Loucy (cell line): ENCODE results near the gene CDH4.

Source experiments
- H2AFZ ChIP-seq: fragments of 200-600 bp; sonication (generic); 2 replicates; pipeline ENCODE4 v1.6.0; 2016; ENCODE audit warnings: antibody characterized with exemption, mild to moderate bottlenecking, low read length, moderate library complexity
- H3F3A ChIP-seq: fragments of 200-600 bp; 2 replicates; pipeline ENCODE4 v1.6.0; 2016; ENCODE audit warnings: antibody characterized with exemption, low read depth, mild to moderate bottlenecking
- H3K27me3 ChIP-seq: fragments of 200-600 bp; sonication (generic); 2 replicates; pipeline ENCODE4 v1.6.1; 2014; ENCODE audit warnings: low read length, mild to moderate bottlenecking; ENCODE audit not compliant: insufficient read depth, poor library complexity, severe bottlenecking
- H3K36me3 ChIP-seq: fragments of 200-600 bp; sonication (generic); 2 replicates; pipeline ENCODE4 v1.6.1; 2016; ENCODE audit warnings: low read length; ENCODE audit not compliant: insufficient read depth
- H3K4me1 ChIP-seq: fragments of 200-600 bp; sonication (generic); 2 replicates; pipeline ENCODE4 v1.5.1; 2014; ENCODE audit warnings: low read length, mild to moderate bottlenecking; ENCODE audit not compliant: insufficient read depth, poor library complexity, severe bottlenecking
- H3K4me2 ChIP-seq: fragments of 200-600 bp; sonication (generic); 2 replicates; pipeline ENCODE4 v1.6.0; 2014; ENCODE audit warnings: antibody characterized with exemption, low read length, low read depth, mild to moderate bottlenecking; ENCODE audit not compliant: poor library complexity, severe bottlenecking
- H3K4me3 ChIP-seq: fragments of 200-600 bp; sonication (generic); 2 replicates; pipeline ENCODE4 v1.5.1; 2014; ENCODE audit warnings: low read length, mild to moderate bottlenecking, mixed read lengths; ENCODE audit not compliant: poor library complexity, severe bottlenecking
- H3K79me2 ChIP-seq: fragments of 200-600 bp; sonication (generic); 2 replicates; pipeline ENCODE4 v1.6.1; 2014; ENCODE audit warnings: low read length; ENCODE audit not compliant: insufficient read depth
- H3K9ac ChIP-seq: fragments of 200-600 bp; sonication (generic); 2 replicates; pipeline ENCODE4 v1.6.0; 2014; ENCODE audit warnings: mild to moderate bottlenecking, low read depth, low read length, moderate library complexity; ENCODE audit not compliant: poor library complexity, severe bottlenecking
- H3K9me2 ChIP-seq: fragments of 200-600 bp; sonication (generic); replicated peaks from 2 replicates; pipeline ENCODE4 v1.6.1; 2016; ENCODE audit warnings: low read depth, low read length, mixed read lengths
- H3K9me3 ChIP-seq: fragments of 200-600 bp; sonication (generic); 2 replicates; pipeline ENCODE4 v1.6.1; 2014; ENCODE audit warnings: mild to moderate bottlenecking, antibody characterized with exemption, low read length, low read depth; ENCODE audit not compliant: insufficient read depth
- H4K20me1 ChIP-seq: fragments of 200-600 bp; sonication (generic); 2 replicates; pipeline ENCODE4 v1.6.0; 2014; ENCODE audit warnings: antibody characterized with exemption, low read length, mild to moderate bottlenecking; ENCODE audit not compliant: insufficient read depth, poor library complexity, severe bottlenecking
- CTCF ChIP-seq: fragments of 200-600 bp; sonication (generic); conservative IDR thresholded peaks from 2 replicates; pipeline ENCODE4 v1.5.1; 2014; ENCODE audit warnings: mild to moderate bottlenecking, antibody characterized with exemption, low read length
- EZH2phosphoT487 ChIP-seq: fragments of 200-600 bp; IDR thresholded peaks from 2 replicates; pipeline ENCODE4 v1.6.1; 2018; ENCODE audit warnings: antibody characterized with exemption, mild to moderate bottlenecking, moderate library complexity, borderline replicate concordance

The CDH4 gene

GRCh38 chr20:61888101-61888865 lies 636.2 kb downstream of the CDH4 start:
- Histone ChIP-seq H3K9ac (no peak overlapping the region), H3K27me3 (no peaks in the 10 kb centered on the region), H3K4me2 (no peak overlapping the region), H2AFZ (no peak overlapping the region), H3K4me1 (peaks cover 23% of the 10 kb centered on the region), H4K20me1 (no peaks in the 10 kb centered on the region), H3K9me2 (no peaks in the 10 kb centered on the region), H3K36me3 (no peaks in the 10 kb centered on the region), H3F3A (no peaks in the 10 kb centered on the region), H3K9me3 (no peaks in the 10 kb centered on the region), H3K4me3 (no peak overlapping the region), H3K79me2 (no peaks in the 10 kb centered on the region)
- TF ChIP-seq CTCF (no peak), EZH2phosphoT487 (no peak)

GRCh38 chr20:61889659-61890058 lies 637.6 kb downstream of the CDH4 start:
- Histone ChIP-seq H3K79me2 (no peaks in the 10 kb centered on the region), H2AFZ (no peak overlapping the region), H3K27me3 (no peaks in the 10 kb centered on the region), H3K4me3 (no peak overlapping the region), H3K9me3 (no peaks in the 10 kb centered on the region), H4K20me1 (no peaks in the 10 kb centered on the region), H3F3A (no peaks in the 10 kb centered on the region), H3K36me3 (no peaks in the 10 kb centered on the region), H3K9me2 (no peaks in the 10 kb centered on the region), H3K9ac (no peak overlapping the region), H3K4me2 (no peak overlapping the region), H3K4me1 (peaks cover 23% of the 10 kb centered on the region)
- no peak for TF ChIP-seq CTCF
- no peak for TF ChIP-seq EZH2phosphoT487

- H3K4me2 ChIP-seq, result no peak overlapping the region
- H3K27me3 ChIP-seq, result no peaks in the 10 kb centered on the region
- H3K4me1 ChIP-seq, result peaks cover 23% of the 10 kb centered on the region
- no peaks in the 10 kb centered on the region; the same call in 1 of the 2 replicates for H3K36me3 ChIP-seq
- H3F3A ChIP-seq, result no peaks in the 10 kb centered on the region
- H3K4me3 ChIP-seq, result no peak overlapping the region
- no peaks in the 10 kb centered on the region for H3K79me2 ChIP-seq
- H3K9ac ChIP-seq, result no peak overlapping the region
- H3K9me2 ChIP-seq, result no peaks in the 10 kb centered on the region
- no peak overlapping the region for H2AFZ ChIP-seq
- TF ChIP-seq EZH2phosphoT487 (no peak), CTCF (no peak)
- H3K9me3 ChIP-seq, result no peaks in the 10 kb centered on the region
- no peaks in the 10 kb centered on the region for H4K20me1 ChIP-seq
These were observed 638.1 kb downstream of the CDH4 start for GRCh38 chr20:61890210-61890609.
